GM12892 (cell line): ENCODE data around the gene EXOC4.

Experiments used
- POLR2A ChIP-seq: IDR thresholded peaks from 2 replicates; pipeline ENCODE4 v1.6.1; 2011; ENCODE audit warnings: low read depth, low read length, control low read depth
- TAF1 ChIP-seq: IDR thresholded peaks from 2 replicates; pipeline ENCODE4 v1.6.1; 2011; ENCODE audit warnings: low read depth, mild to moderate bottlenecking, control low read depth, low read length, borderline replicate concordance

DNA sequence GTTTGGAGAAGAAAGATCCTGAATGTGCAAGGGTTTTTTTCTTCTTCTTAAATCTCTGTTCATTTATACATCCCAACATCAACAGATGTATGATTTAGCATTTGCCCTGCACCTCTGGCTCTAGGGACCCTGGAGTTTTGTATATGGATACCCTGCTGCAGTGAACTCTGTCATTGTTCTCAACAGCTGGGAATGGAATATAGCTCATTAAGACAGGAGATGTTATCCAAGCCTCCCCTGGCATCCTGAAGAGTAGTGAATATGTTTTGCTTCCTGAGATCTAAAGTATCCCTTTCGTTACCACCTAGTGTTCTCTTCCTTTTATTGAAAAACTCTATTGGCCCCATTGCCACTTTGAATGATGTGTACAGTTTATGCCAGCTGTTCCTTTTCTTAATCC lies 275.9 kb downstream of the EXOC4 start:
- TF ChIP-seq POLR2A = no peak
- TF ChIP-seq TAF1 = no peak
